Neuronal stem cell (in vitro differentiated cells): Measurements from ENCODE around the gene PPP2R5B.

Experiments
- DNase-seq: peaks from one replicate; pipeline ENCODE4 v3.0.0-alpha.2; 2013; ENCODE audit warnings: low spot score
- H2AFZ ChIP-seq: one replicate; pipeline ENCODE4 v1.6.1; 2013; ENCODE audit warnings: mild to moderate bottlenecking, low read length, inconsistent platforms
- H2AK5ac ChIP-seq: 2 replicates; pipeline ENCODE4 v1.6.1; 2013; ENCODE audit warnings: low read depth, mild to moderate bottlenecking, inconsistent platforms, low read length, moderate library complexity, mixed read lengths
- H2BK120ac ChIP-seq: 2 replicates; pipeline ENCODE4 v1.6.1; 2013; ENCODE audit warnings: low read depth, mild to moderate bottlenecking, inconsistent platforms, low read length, moderate library complexity, mixed read lengths
- H2BK12ac ChIP-seq: one replicate; pipeline ENCODE4 v1.6.1; 2013; ENCODE audit warnings: low read length, inconsistent platforms
- H2BK15ac ChIP-seq: 2 replicates; pipeline ENCODE4 v1.6.1; 2013; ENCODE audit warnings: mild to moderate bottlenecking, low read length, inconsistent platforms, mixed read lengths
- H2BK5ac ChIP-seq: one replicate; pipeline ENCODE4 v1.6.1; 2013; ENCODE audit warnings: inconsistent platforms, mild to moderate bottlenecking, low read length, moderate library complexity
- H3K14ac ChIP-seq: one replicate; pipeline ENCODE4 v1.6.1; 2013; ENCODE audit warnings: low read length, inconsistent platforms
- H3K18ac ChIP-seq: 2 replicates; pipeline ENCODE4 v1.6.1; 2013; ENCODE audit warnings: low read length, inconsistent platforms
- H3K23ac ChIP-seq: 2 replicates; pipeline ENCODE4 v1.6.1; 2013; ENCODE audit warnings: low read depth, mild to moderate bottlenecking, mixed read lengths, low read length, inconsistent platforms; ENCODE audit not compliant: poor library complexity
- H3K27ac ChIP-seq: replicated peaks from 3 replicates; pipeline ENCODE4 v1.5.1; 2013; ENCODE audit warnings: low read length, inconsistent platforms
- H3K27me3 ChIP-seq, 3 experiments: 2 replicates each; pipeline ENCODE4 v1.6.1; 2013; ENCODE audit warnings: low read length in 3 of 3, mild to moderate bottlenecking in 2 of 3, inconsistent platforms in 1 of 3, low read depth in 1 of 3, mixed read lengths in 1 of 3, moderate library complexity in 1 of 3; ENCODE audit not compliant: control insufficient read depth in 3 of 3, insufficient read depth in 3 of 3
- H3K36me3 ChIP-seq, 2 donors: replicated peaks in 1 of 2; 2 replicates each; pipeline ENCODE4 v1.6.1; 2013; ENCODE audit warnings: low read length in 2 of 2; ENCODE audit not compliant: control insufficient read depth in 2 of 2, insufficient read depth in 2 of 2
- H3K4ac ChIP-seq: 2 replicates; pipeline ENCODE4 v1.6.1; 2013; ENCODE audit warnings: inconsistent platforms, mild to moderate bottlenecking, low read length, moderate library complexity
- H3K4me1 ChIP-seq, 2 donors: 1 replicate in 1 of 2; 2 replicates in 1 of 2; pipeline ENCODE4 v1.6.1; 2013; ENCODE audit warnings: low read length in 2 of 2, low read depth in 1 of 2; ENCODE audit not compliant: control insufficient read depth in 2 of 2, insufficient read depth in 1 of 2
- H3K4me2 ChIP-seq: one replicate; pipeline ENCODE4 v1.6.1; 2013; ENCODE audit warnings: mild to moderate bottlenecking, low read length, inconsistent platforms; ENCODE audit not compliant: insufficient read depth, poor library complexity, severe bottlenecking
- H3K4me3 ChIP-seq, 2 donors: 2 replicates each; pipeline ENCODE4 v1.5.1; 2013; ENCODE audit warnings: low read length in 2 of 2, mild to moderate bottlenecking in 2 of 2, inconsistent platforms in 1 of 2, moderate library complexity in 1 of 2
- H3K79me1 ChIP-seq: one replicate; pipeline ENCODE4 v1.6.1; 2013; ENCODE audit warnings: low read depth, mild to moderate bottlenecking, inconsistent platforms, low read length, moderate library complexity
- H3K9ac ChIP-seq: one replicate; pipeline ENCODE4 v1.6.1; 2013; ENCODE audit warnings: mild to moderate bottlenecking, low read depth, low read length, inconsistent platforms; ENCODE audit not compliant: poor library complexity
- H3K9me3 ChIP-seq, 2 donors: replicated peaks in 1 of 2; 2 replicates each; pipeline versions ENCODE3 to v1.6.1; 2013; ENCODE audit warnings: low read length in 2 of 2, mild to moderate bottlenecking in 2 of 2, inconsistent platforms in 1 of 2, low read depth in 1 of 2, mixed read lengths in 1 of 2, moderate library complexity in 1 of 2; ENCODE audit not compliant: control insufficient read depth in 2 of 2, insufficient read depth in 1 of 2
- H4K8ac ChIP-seq: one replicate; pipeline ENCODE4 v1.6.1; 2013; ENCODE audit warnings: low read depth, mild to moderate bottlenecking, inconsistent platforms, low read length, moderate library complexity
- H4K91ac ChIP-seq: one replicate; pipeline ENCODE4 v1.6.1; 2013; ENCODE audit warnings: low read length, low read depth, mild to moderate bottlenecking, inconsistent platforms; ENCODE audit not compliant: poor library complexity
- WGBS, 2 donors: extraction: QIAGEN DNeasy Blood & Tissue Kit; methylation state at CpG; one replicate each; pipeline ENCODE4 v1.1.7; 2013; ENCODE audit warnings: missing lambda C conversion rate in 2 of 2, mixed read lengths in 1 of 2; ENCODE audit not compliant: insufficient read length in 2 of 2, insufficient replicate concordance in 1 of 2; ENCODE audit errors: extremely low coverage in 2 of 2; 5-methylcytosine and 5-hydroxymethylcytosine counted together

Gene PPP2R5B

DNA sequence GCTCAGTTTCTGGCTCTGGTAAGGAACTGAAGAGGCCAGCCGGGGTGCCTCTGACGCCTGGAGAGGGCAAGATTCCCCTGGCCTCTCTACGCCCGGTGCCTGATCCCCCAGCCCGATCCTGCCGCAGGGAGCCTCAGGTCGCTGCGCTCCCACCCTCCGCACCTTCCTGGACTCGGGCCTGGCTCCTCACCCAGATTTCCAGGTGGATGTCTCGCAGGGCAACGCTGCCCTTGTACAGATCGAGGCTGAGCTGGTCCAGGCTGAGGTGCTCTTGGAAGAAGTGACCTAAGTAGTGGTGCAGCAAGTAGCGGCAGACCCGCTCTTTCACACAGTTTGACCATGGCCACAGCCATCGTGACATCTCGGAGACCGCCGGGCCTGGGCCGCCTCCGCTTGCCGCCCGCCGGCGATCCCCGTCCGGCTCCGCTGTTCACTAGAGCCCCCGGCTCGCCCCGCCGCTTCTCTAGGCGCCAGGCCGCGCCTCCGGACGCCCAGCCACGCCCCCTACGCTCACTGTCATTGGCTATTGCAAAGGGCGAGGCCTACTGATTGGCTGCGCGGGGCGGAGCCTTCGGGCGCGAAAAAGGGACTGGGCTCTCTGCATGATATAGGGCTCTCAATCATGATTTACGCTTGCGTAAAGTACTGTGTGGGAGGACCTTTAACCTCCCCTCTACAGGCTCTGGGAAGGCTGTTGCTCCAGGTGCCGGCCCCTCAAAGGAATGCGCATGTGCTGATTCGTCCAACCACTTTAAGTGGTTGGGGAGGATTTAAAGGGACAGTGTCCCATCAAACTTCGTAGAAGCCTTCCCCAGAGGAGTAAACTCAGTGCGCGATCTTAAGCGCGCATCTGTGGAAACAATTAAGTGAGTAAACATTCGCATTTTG is 7.5 kb upstream of the PPP2R5B start, which contains the start of gene ATG2A:
Gene ATG2A, minus strand, starts transcription at position 435 of the 888 bp plus-strand sequence. Its CDS starts 74 bp downstream, at position 361.
- peak within 1 kb of the TSS; percentile 25 for H3K23ac ChIP-seq
- no peak within 1 kb of the TSS for H4K8ac ChIP-seq
- no CpG with 5 or more reads among the region's 57 CpGs for WGBS, 2 donors
- H2AK5ac ChIP-seq = peak within 1 kb of the TSS; percentile 57
- H3K4ac ChIP-seq = peak within 1 kb of the TSS; percentile 93
- H4K91ac ChIP-seq = no peak within 1 kb of the TSS
- no peak within 1 kb of the TSS for H2BK120ac ChIP-seq
- H3K27ac ChIP-seq = peak within 1 kb of the TSS; percentile 62
- peak within 1 kb of the TSS; percentile 95 for H3K18ac ChIP-seq
- peak within 1 kb of the TSS; percentile 71 for H2BK15ac ChIP-seq
- no peak within 1 kb of the TSS for H2BK12ac ChIP-seq
- peak; percentile 99 for DNase-seq
- peaks cover 2% of the 10 kb centered on the region for H3K79me1 ChIP-seq
- H3K4me2 ChIP-seq = peak within 1 kb of the TSS; percentile 90
- peak within 1 kb of the TSS; percentile 72 for H3K14ac ChIP-seq
- H3K27me3 ChIP-seq = no peaks in the 10 kb centered on the region
- H3K9me3 ChIP-seq = no peaks in the 10 kb centered on the region
- peak within 1 kb of the TSS; percentile 76 for H2BK5ac ChIP-seq
- H3K4me3 ChIP-seq = peak within 1 kb of the TSS; percentile 69 to 96
- H3K9ac ChIP-seq = peak within 1 kb of the TSS; percentile 97
- peaks cover 6 to 10% of the 10 kb centered on the region in 2 donors for H3K4me1 ChIP-seq
- peak within 1 kb of the TSS; percentile 70 for H2AFZ ChIP-seq
- peaks cover 4 to 11% of the 10 kb centered on the region in 2 donors for H3K36me3 ChIP-seq

DNA sequence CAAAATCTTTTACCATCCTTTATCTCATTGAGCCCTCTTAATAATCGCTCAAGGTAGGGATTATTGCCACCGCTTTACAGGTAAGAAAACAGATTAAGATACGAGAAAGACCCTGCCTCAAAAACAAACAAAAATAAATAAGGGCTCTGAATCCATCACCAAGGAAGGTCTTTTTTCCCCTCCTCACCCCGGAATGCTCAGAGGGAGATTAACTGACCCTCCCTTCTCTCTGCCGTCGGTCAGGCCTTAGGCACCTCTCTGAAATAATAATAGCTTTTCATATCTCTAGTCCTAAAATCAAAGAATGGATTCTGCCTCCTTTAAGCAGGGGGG is 6.9 kb upstream of the PPP2R5B start:
- no peak overlapping the region for H2BK12ac ChIP-seq
- no peak overlapping the region for H2BK15ac ChIP-seq
- WGBS, 2 donors = no CpG with 5 or more reads among the region's 6 CpGs
- H3K27me3 ChIP-seq = no peaks in the 10 kb centered on the region
- no peak overlapping the region for H3K4ac ChIP-seq
- peaks cover 6 to 10% of the 10 kb centered on the region in 2 donors for H3K4me1 ChIP-seq
- no peak overlapping the region for H4K91ac ChIP-seq
- H3K9ac ChIP-seq = no peak overlapping the region
- peaks cover 4 to 11% of the 10 kb centered on the region in 2 donors for H3K36me3 ChIP-seq
- no peak overlapping the region for H3K14ac ChIP-seq
- peak overlapping the region; percentile 37 for H3K4me2 ChIP-seq
- no peak overlapping the region for H2BK5ac ChIP-seq
- no peaks in the 10 kb centered on the region for H3K9me3 ChIP-seq
- no peak overlapping the region for H3K23ac ChIP-seq
- H3K4me3 ChIP-seq = peak overlapping the region; percentile 52 to 74
- H2AK5ac ChIP-seq = no peak overlapping the region
- H3K27ac ChIP-seq = peak overlapping the region; percentile 62
- H2AFZ ChIP-seq = peak overlapping the region; percentile 70
- H3K18ac ChIP-seq = no peak overlapping the region
- H3K79me1 ChIP-seq = peaks cover 2% of the 10 kb centered on the region
- no peak overlapping the region for H4K8ac ChIP-seq
- no peak for DNase-seq
- H2BK120ac ChIP-seq = no peak overlapping the region

DNA sequence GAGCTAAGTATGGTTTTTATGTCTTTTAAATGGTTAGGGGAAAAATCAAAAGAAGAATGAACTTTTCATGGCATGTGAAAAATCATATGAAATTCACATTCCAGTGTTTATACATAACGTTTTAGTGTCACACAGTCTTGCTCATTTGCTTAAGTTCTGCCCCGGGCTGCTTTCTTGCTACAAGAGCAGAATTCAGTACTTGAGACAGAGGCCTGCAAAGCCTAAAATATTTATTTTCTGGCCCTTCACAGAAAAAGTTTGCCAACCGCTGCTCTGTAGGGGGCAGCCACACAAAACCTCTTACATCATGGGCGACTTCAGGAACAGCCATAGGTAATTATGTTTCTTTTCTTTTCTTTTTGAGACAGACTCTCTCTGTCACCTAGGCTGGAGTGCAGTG is 6.5 kb upstream of the PPP2R5B start:
- Histone ChIP-seq H3K79me1 (peaks cover 2% of the 10 kb centered on the region), H3K4me3 (peak overlapping the region in 1 of 2 donors; percentile 52)
- DNase-seq = no peak

DNA sequence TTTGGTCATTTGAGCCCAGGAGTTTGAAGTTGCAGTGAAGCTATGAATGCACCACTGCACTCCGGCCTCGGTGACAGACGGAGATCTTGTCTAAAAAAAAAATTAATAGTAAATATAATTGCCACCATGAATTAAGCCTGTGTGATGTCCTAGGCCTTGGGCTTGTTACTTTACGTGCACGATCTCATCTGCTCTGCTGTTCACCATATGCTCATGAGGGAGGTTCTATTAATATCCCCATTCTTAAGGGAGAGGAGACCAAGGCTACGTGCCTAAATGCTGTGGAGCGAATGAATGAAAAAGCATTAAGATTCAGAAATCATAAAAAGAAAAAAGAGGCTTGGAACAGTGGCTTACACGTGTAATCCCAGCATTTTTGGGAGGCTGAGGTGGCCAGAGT is 4.9 kb upstream of the PPP2R5B start:
- Histone ChIP-seq H3K4me2 (no peak overlapping the region), H3K36me3 (no peaks in the 10 kb centered on the region), H3K27me3 (no peaks in the 10 kb centered on the region), H3K4ac (no peak overlapping the region), H3K14ac (no peak overlapping the region), H3K4me1 (peaks cover 10 to 14% of the 10 kb centered on the region in 2 donors), H2BK12ac (no peak overlapping the region), H2BK120ac (no peak overlapping the region), H3K23ac (no peak overlapping the region), H3K9ac (no peak overlapping the region), H3K79me1 (peaks cover 2% of the 10 kb centered on the region), H3K27ac (no peak overlapping the region), H3K18ac (no peak overlapping the region), H3K9me3 (no peaks in the 10 kb centered on the region), H2AK5ac (no peak overlapping the region), H3K4me3 (no peak overlapping the region), H2BK15ac (no peak overlapping the region), H4K8ac (no peak overlapping the region), H2BK5ac (no peak overlapping the region), H4K91ac (no peak overlapping the region), H2AFZ (no peak overlapping the region)
- WGBS, 2 donors = no CpG with 5 or more reads among the region's 8 CpGs
- DNase-seq = no peak

More for the DNA sequence above, 6.5 kb upstream of the PPP2R5B start:
- H2BK120ac ChIP-seq = no peak overlapping the region
- H2BK15ac ChIP-seq = no peak overlapping the region
- WGBS, 2 donors = no CpG with 5 or more reads among the region's 4 CpGs
- peak overlapping the region; percentile 70 for H2AFZ ChIP-seq
- peak overlapping the region; percentile 62 for H3K27ac ChIP-seq
- no peak overlapping the region for H3K9ac ChIP-seq
- H4K8ac ChIP-seq = no peak overlapping the region
- H4K91ac ChIP-seq = no peak overlapping the region
- no peak overlapping the region for H3K18ac ChIP-seq
- H3K4ac ChIP-seq = no peak overlapping the region
- H2BK5ac ChIP-seq = no peak overlapping the region
- no peak overlapping the region for H3K14ac ChIP-seq
- peak overlapping the region; percentile 37 for H3K4me2 ChIP-seq
- no peak overlapping the region for H3K23ac ChIP-seq
- no peak overlapping the region for H2AK5ac ChIP-seq
- H3K27me3 ChIP-seq = no peaks in the 10 kb centered on the region
- H2BK12ac ChIP-seq = no peak overlapping the region
- H3K36me3 ChIP-seq = peaks cover 4 to 7% of the 10 kb centered on the region in 2 donors
- no peaks in the 10 kb centered on the region for H3K9me3 ChIP-seq
- peaks cover 6 to 10% of the 10 kb centered on the region in 2 donors for H3K4me1 ChIP-seq
